ENCODE results near the gene CATSPERD.
"Not testable (repeated sequence)": the region's sequence is repeated elsewhere in the genome, so short reads cannot be mapped to it uniquely, and the experiment has no call there.

Gene CATSPERD

DNA sequence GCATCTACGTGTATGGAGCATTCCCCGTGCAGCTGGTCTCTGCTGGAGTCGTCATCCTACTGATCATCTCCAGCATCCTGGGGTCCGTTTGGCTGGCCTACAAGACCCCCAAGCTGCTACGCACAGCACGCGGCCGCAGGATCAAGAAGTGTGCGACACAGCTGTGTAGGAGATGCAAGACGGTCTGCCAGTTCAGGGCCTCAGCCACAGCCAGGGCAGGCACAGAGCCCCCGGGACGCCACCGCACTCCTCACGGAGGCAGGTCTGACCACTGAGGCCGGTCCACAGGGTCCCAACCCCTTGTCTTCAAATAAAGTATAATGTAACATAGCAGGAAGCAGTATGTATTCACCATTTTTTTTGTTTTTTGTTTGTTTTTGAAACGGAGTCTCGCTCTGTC lies 58.0 kb downstream of the CATSPERD start:
- H3K27ac ChIP-seq: no peak overlapping the region
- TF ChIP-seq ZFX (IDR thresholded peaks at IDR 0.05; ENCODE audit: borderline replicate concordance): no peak
- TF ChIP-seq, protein P1, sequence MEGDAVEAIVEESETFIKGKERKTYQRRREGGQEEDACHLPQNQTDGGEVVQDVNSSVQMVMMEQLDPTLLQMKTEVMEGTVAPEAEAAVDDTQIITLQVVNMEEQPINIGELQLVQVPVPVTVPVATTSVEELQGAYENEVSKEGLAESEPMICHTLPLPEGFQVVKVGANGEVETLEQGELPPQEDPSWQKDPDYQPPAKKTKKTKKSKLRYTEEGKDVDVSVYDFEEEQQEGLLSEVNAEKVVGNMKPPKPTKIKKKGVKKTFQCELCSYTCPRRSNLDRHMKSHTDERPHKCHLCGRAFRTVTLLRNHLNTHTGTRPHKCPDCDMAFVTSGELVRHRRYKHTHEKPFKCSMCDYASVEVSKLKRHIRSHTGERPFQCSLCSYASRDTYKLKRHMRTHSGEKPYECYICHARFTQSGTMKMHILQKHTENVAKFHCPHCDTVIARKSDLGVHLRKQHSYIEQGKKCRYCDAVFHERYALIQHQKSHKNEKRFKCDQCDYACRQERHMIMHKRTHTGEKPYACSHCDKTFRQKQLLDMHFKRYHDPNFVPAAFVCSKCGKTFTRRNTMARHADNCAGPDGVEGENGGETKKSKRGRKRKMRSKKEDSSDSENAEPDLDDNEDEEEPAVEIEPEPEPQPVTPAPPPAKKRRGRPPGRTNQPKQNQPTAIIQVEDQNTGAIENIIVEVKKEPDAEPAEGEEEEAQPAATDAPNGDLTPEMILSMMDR (IDR thresholded peaks at IDR 0.05): no peak

DNA sequence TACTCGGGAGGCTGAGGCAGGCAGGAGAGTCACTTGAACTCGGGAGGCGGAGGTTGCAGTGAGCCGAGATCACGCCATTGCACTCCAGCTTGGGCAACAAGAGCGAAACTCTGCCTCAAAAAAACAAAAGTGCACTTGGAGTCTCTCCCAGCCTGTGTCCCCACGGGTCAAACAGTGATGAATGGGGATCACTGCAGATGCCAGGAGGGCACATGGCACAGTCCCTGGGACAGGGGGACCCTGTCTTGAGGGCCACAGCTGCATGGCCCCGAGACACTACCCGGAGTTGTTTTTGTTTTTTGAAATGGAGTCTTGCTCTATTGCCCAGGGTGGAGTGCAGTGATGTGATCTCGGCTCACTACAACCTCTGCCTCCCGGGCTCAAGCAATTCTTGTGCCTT lies 60.5 kb downstream of the CATSPERD start:
- H3K27ac ChIP-seq: not testable (repeated sequence)

DNA sequence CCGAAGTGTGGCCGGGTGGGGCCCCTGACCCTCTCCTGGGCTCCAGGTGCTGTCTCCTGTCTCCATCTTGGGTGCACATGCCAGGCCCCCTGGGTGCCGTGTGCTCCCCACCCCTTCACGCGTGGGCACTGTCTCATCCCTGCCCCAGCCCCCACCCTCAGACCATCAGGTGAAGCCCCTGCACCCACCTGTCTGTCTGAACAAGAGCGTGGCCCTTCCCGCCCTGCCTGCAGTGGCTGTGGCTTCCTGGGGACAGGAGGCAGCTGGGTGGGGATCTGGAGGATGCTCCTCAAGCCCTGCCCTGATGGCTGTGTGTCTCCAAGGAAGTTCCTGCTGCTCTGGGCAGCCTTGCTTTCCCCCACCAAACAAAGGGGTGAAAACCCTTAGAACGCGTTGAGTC lies 61.9 kb downstream of the CATSPERD start:
- TF ChIP-seq, protein P1 (IDR thresholded peaks at IDR 0.05): no peak
- TF ChIP-seq ZFX (IDR thresholded peaks at IDR 0.05; ENCODE audit: borderline replicate concordance): no peak
- H3K27ac ChIP-seq: no peak overlapping the region

DNA sequence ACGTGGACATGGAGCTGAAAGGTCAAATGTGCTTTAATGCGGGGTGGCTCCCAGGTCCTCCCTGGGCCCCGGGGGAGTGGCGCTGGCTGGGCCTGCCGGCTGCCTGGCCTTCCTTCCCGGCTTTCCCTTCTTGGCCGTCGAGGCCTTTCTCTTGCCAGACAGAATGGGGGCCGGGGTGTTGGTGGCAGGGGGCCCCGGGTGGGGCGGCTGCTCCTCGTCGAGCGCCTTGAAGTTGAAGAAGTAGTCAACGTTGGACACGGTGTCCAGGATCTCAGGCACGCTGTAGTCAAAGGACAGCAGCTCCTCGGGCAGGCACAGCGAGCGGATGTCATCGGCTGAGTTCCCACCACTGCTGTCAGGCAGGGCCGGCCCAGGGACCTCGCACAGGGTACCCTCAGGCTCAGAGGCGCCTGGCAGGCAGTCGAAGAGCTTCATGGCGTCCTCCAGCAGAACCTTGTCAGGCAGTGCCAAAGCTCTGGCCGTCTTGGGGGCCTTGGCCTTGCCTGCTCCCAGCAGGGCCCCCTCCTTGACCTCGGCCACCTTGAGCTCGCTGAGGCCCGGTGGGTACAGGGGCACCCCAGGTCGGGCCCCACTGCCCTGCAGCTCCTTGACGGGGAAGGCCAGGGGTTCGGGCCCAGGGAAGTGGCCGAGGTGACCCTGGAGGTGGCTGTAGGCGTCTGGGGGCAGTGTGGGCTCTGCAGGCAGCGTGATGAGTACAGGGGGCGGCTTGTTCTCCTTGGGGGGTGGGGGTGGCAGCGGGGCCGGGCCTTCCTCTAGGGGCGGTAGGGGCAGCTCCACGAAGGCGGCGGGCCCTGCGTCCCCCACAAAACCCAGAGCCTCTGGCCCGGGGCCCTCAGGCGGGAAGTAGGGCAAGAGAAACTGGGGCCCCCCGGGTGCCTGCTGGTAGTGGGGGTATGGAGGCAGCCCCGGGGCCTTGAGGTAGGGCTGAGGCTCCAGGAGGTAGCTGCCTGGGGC lies 62.8 kb downstream of the CATSPERD start:
- no peak overlapping the region for H3K27ac ChIP-seq
- no peak for TF ChIP-seq ZFX (IDR thresholded peaks at IDR 0.05; ENCODE audit: borderline replicate concordance)
- TF ChIP-seq, protein P1 (IDR thresholded peaks at IDR 0.05): no peak

DNA sequence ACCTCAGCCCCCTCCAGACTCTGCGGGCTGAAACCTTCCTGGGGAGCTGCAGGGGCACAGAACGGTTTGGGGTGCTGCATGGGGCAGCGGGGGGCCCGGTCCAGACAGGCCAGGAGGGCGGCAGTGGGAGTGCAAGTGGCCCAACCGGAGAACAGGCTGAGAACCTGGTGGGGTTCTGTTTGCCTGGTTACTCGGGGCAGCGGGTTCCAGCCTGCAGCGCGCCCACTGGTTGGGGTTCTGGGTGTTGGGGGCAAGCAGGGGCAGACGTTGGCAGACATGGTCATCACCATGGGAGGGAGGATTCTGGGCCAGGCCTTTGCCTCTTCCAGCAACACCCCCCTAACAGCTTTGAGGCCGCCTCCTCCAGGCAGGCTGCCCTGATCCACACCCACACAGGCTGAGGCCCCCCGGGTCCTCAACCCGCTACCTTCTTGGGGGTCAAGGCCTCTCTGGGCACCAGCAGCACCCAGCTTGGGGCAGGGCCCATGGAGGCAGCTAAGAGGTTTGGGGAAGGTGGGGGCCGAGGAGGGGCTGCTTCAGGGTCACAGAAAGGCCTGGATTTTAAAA lies 64.2 kb downstream of the CATSPERD start, which contains the start of gene PRR22:
Gene PRR22 (minus strand): TSS at position 166 of the 567 bp plus-strand sequence. CDS start 86 bp downstream, at position 80.
- no peak for TF ChIP-seq ZFX (IDR thresholded peaks at IDR 0.05; ENCODE audit: borderline replicate concordance)
- TF ChIP-seq, protein P1 (IDR thresholded peaks at IDR 0.05): no peak
- H3K27ac ChIP-seq: no peak within 1 kb of the TSS

DNA sequence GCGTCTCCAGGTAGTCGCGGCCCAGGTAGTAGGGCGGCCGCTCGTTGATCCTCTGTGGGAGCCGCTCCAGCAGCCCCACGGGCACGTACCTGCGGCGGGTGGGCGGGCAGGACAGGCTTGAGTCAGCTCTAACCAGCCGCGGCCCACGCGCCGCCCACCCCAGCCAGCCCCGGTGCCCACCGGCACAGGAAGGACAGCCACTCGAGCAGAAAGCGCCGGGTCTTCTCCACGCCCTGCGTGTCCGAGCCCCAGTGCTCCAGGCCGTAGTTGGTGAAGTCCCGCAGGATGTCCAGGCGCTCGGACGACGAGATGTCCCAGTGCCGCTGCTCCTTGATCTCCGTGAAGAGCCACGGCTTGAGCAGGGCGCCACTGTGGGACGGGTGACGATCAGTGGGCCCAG lies 65.0 kb downstream of the CATSPERD start:
- H3K27ac ChIP-seq: no peak overlapping the region
- no peak for TF ChIP-seq ZFX (IDR thresholded peaks at IDR 0.05; ENCODE audit: borderline replicate concordance)
- TF ChIP-seq, protein P1 (IDR thresholded peaks at IDR 0.05): no peak

DNA sequence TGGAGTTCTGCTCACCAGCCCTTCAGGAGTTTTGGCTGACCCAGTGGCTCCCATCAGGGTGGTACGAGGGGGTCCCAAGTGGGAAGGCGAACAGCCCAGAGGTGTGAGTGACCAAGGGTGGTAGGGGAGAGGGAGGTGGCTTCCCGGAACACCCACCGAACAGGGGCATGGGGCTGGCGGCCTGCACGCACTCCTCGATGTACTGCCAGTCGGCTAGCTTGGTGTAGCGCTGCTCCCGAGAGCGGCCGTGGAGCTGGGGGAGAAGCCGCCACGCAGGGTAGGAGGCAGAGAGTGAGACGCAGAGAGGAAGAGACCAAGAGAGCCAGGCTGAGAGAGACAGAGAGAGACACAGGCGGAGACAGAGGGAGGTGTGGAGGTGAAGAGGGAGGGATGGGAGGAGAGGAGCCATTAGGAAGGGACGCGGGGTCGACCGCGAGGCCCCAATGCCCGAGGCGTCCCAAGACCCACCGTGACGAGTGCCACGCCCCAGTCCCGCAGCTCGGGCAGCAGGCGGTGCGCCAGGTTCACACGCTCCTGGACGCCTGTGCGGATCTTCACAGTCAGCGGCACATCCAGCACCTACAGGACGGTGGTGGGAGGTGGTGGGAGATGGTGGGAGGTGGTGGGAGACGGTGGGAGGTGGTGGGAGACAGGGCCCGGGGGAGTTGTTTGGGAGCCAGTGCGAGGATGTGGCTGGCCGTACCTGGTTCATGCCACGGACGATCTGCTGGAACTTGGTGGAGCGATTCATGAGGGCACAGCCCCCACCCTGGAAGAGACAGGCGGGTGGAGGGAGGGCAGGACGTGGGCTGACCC lies 66.4 kb downstream of the CATSPERD start:
- H3K27ac ChIP-seq: no peak overlapping the region
- TF ChIP-seq, protein P1 (IDR thresholded peaks at IDR 0.05): no peak
- TF ChIP-seq ZFX (IDR thresholded peaks at IDR 0.05; ENCODE audit: borderline replicate concordance): no peak
